Activated naive CD4-positive, alpha-beta T cell treated with anti-CD3 and anti-CD28 coated beads, Interleukin-2, amount 10 ng/mL, durations not matched to agents 7 days and 5 days (primary cell): ENCODE results near the gene FBH1.
"Not testable (repeated sequence)": the region's sequence is repeated elsewhere in the genome, so short reads cannot be mapped to it uniquely, and the experiment has no call there.

ENCODE experiments used
- CTCF ChIA-PET: fragments of 350-600 bp; sonication (Branson Sonifier 250); formaldehyde crosslinking; loops from one replicate; lab custom pipeline; 2021; ENCODE audit warnings: antibody characterized with exemption; lab: Charles Lee
- DNase-seq: peaks from one replicate; pipeline ENCODE4 v3.0.0-alpha.2; 2020
- H3K27ac Mint-ChIP-seq: one replicate; pipeline ENCODE4 v1.8.0; 2021; ENCODE audit warnings: mild to moderate bottlenecking, moderate library complexity, mixed read lengths
- H3K27me3 Mint-ChIP-seq: one replicate; pipeline ENCODE4 v1.8.0; 2021; ENCODE audit warnings: mild to moderate bottlenecking, mixed read lengths
- H3K36me3 Mint-ChIP-seq: one replicate; pipeline ENCODE4 v1.8.0; 2021; ENCODE audit warnings: mixed read lengths
- H3K4me1 Mint-ChIP-seq: one replicate; pipeline ENCODE4 v1.8.0; 2021; ENCODE audit warnings: mixed read lengths
- H3K4me3 Mint-ChIP-seq: one replicate; pipeline ENCODE4 v1.8.0; 2021; ENCODE audit warnings: mild to moderate bottlenecking, moderate library complexity, mixed read lengths
- H3K9me3 Mint-ChIP-seq: one replicate; pipeline ENCODE4 v1.8.0; 2021; ENCODE audit warnings: mixed read lengths

Gene FBH1

DNA sequence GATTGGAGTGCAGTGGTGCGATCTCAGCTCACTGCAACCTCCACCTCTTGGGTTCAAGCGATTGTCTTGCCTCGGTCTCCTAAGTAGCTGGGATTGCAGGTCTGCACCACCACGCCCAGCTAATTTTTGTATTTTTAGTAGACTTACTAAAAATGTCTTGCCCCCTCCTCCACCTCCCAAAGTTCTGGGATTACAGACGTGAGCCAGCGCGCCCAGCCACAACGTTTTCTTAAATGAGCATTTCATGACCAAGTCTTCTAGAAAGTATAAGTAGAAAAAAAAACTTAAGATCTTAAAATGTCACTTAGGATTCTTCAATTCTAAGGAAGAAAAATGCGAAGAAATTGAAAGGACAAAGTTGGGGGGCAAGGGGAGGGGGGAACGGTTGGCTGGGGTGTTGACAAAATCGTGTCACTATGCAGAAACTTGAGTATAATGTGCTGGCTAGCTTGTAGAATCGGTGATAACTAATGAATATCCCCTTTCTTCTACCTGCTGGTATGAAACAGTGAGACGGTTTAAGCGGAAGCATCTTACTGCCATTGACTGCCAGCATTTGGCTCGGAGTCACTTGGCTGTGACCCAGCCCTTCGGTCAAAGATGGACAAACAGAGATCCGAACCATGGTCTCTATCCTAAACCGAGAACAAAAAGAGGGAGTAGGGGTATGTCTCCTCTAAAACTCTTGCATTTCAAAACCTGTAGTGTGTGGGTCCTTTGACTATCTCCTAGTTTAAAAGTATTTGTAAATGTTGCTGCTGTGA, 12.7 kb downstream of the FBH1 start:
- CTCF ChIA-PET = interaction anchor here (1.1 to 1.3 kb wide), 3 partner anchors 15 to 184 kb away, joined by 3 read pairs; no protein-coding TSS in a partner anchor
- no peaks in the 10 kb centered on the region for H3K27me3 Mint-ChIP-seq
- H3K36me3 Mint-ChIP-seq = peaks cover 47% of the 10 kb centered on the region
- no peak for DNase-seq
- no peak overlapping the region for H3K4me3 Mint-ChIP-seq
- H3K9me3 Mint-ChIP-seq = peaks cover 5% of the 10 kb centered on the region
- peaks cover 29% of the 10 kb centered on the region for H3K4me1 Mint-ChIP-seq
- H3K27ac Mint-ChIP-seq = no peak overlapping the region

DNA sequence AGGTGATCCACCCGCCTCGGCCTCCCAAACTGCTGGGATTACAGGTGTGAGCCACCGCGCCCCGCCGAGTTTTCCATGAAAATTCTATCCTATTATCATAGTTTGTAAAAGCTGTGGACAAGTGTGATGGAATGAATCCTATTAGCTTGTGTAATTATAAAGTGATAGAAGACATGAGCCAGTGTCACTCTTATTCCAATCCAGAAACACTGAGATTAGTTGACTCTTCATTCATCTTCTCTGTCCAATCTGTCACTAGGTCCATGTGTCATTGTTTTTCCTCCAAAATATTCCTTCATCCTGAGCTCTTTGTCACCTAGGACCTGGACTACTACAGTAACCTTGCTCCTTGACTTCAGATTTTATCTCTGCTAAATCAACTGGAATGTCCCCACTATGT, 13.5 kb downstream of the FBH1 start:
- Mint-ChIP-seq H3K27ac (peak overlapping the region; percentile 7), H3K9me3 (no peaks in the 10 kb centered on the region), H3K4me3 (no peak overlapping the region), H3K36me3 (peaks cover 41% of the 10 kb centered on the region), H3K27me3 (no peaks in the 10 kb centered on the region), H3K4me1 (peaks cover 30% of the 10 kb centered on the region)
- DNase-seq = no peak
- CTCF ChIA-PET = interaction anchor here (0.6 to 1.3 kb wide), 4 partner anchors 12 to 183 kb away, joined by 3 read pairs; no protein-coding TSS in a partner anchor

DNA sequence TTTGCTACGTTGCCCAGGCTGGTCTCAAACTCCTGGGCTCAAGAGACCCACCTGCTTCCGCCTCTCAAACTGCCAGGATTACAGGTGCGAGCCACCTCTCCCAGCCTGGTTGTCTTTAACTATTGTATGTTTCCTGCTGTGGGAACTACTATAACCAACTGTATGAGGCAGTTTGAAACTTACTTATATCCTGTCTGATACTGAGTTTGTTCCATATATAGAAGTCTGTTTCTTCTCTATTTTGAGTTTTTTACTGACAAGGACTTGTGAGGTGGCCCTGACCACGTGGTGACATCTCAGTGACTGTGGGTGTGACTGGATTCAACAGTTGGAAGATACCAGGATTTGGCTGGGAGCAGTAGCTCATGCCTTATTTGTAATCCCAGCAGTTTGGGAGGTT, 14.2 kb downstream of the FBH1 start:
- Mint-ChIP-seq H3K4me3 (no peak overlapping the region), H3K27ac (peak overlapping the region; percentile 68), H3K9me3 (no peaks in the 10 kb centered on the region), H3K27me3 (no peaks in the 10 kb centered on the region), H3K4me1 (peaks cover 30% of the 10 kb centered on the region), H3K36me3 (peaks cover 40% of the 10 kb centered on the region)
- DNase-seq = no peak
- CTCF ChIA-PET = interaction anchor here (1.2 kb wide), 1 partner anchor 16 kb away, joined by 3 read pairs; no protein-coding TSS in a partner anchor

DNA sequence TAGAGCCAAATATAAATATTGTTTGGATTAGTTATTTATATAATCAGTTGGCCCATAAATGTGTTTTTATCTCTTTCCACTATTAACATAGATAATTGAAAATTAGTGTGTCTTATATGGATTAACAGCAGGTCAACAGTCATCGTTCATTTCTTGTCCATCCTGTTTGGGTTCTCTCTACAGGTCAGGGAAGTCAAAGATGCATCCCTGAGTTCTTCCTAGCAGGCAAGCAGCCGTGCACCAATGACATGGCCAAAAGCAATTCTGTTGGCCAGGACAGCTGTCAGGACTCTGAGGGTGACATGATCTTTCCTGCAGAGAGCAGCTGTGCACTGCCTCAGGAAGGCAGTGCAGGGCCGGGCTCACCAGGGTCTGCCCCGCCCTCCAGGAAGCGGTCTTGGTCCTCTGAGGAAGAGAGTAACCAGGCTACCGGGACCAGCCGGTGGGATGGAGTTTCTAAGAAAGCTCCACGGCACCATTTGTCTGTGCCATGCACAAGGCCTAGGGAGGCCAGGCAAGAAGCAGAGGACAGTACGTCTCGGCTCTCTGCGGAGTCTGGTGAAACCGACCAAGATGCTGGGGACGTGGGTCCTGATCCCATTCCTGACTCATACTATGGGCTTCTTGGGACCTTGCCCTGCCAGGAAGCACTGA, 15.9 kb downstream of the FBH1 start:
- DNase-seq = no peak
- Mint-ChIP-seq H3K4me1 (peaks cover 30% of the 10 kb centered on the region), H3K27me3 (no peaks in the 10 kb centered on the region), H3K27ac (no peak overlapping the region), H3K4me3 (no peak overlapping the region), H3K9me3 (no peaks in the 10 kb centered on the region), H3K36me3 (peaks cover 47% of the 10 kb centered on the region)
- CTCF ChIA-PET = no interaction called here

DNA sequence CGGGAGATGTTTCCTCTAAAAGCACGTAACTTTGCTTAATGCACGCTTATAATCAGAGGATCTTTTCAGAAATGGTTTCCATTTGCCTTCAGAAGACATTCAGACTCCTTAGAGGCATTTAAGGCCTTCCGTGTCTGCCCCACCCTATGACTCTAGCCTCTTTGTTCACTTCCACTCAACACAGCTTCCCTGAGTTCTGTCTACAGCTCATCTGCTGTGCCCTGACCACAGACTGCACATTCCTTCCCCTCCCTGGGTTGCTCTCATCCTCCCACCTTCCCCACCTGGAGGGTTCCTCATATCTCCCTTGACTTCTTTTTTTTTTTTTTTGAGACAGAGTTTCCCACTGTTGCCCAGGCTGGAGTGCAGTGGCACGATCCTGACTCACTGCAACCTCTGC, 16.6 kb downstream of the FBH1 start:
- Mint-ChIP-seq H3K27me3 (no peaks in the 10 kb centered on the region), H3K4me3 (no peak overlapping the region), H3K4me1 (peaks cover 30% of the 10 kb centered on the region), H3K9me3 (no peaks in the 10 kb centered on the region), H3K36me3 (peaks cover 53% of the 10 kb centered on the region), H3K27ac (peak overlapping the region; percentile 64)
- CTCF ChIA-PET = no interaction called here
- DNase-seq = no peak

DNA sequence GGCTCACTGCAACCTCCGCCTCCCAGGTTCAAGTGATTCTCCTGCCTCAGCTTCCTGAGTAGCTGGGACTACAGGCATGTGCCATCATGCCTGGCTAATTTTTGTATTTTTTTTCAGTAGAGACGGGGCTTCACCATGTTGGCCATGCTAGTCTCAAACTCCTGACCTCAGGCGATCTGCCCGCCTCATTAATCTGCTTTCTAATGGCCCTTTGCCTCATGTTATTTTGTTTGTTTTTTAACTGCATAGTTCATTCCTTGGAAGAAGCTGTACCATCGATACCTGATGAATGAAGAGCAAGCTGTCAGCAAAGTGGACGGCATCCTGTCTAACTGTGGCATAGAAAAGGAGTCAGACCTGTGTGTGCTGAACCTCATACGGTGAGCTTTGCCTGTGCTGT, 18.6 kb downstream of the FBH1 start:
- CTCF ChIA-PET = interaction anchor here (1.3 kb wide), 1 partner anchor 8 kb away, joined by 3 read pairs; no protein-coding TSS in a partner anchor
- Mint-ChIP-seq H3K36me3 (peaks cover 57% of the 10 kb centered on the region), H3K4me1 (peaks cover 23% of the 10 kb centered on the region)
- DNase-seq, H3K9me3 Mint-ChIP-seq, H3K4me3 Mint-ChIP-seq, H3K27ac Mint-ChIP-seq, H3K27me3 Mint-ChIP-seq: not testable (repeated sequence)

DNA sequence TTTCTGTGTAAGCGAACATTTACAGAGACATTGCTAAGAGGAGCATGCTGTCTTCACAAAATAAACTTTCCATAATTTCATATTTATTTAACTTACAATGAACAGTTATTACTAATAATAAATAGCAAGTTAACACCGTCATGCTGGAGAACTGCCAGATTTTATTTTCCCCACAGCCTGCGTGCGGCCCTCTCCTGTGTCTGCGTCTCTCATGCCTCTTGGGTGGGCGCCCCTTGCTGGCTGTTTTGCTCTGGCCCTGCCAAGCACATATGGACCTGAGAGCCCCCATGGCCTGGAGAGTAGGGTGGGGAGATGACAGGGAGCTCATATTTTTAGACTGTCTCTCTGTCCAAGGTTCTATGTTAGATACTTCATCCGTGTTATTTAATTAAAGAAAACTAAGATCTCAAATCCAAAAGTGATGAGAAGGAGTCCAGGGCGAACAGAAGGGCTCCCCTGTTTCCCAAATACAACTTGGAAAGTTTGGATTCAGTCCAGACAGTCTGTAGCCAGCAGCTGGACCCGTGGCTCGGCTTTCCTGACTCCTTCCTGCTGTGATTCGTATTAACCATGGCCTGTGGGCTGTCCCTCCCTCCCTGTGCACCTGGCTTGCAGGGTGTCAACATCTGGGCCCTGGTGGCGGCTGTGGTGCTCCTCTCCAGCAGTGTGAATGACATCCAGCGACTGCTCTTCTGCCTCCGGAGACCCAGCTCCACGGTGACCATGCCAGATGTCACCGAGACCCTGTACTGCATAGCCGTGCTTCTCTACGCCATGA, 20.5 kb downstream of the FBH1 start:
- no peaks in the 10 kb centered on the region for H3K27me3 Mint-ChIP-seq
- H3K27ac Mint-ChIP-seq = no peak overlapping the region
- H3K4me1 Mint-ChIP-seq = peaks cover 15% of the 10 kb centered on the region
- H3K4me3 Mint-ChIP-seq = no peak overlapping the region
- CTCF ChIA-PET = no interaction called here
- no peaks in the 10 kb centered on the region for H3K9me3 Mint-ChIP-seq
- H3K36me3 Mint-ChIP-seq = peaks cover 62% of the 10 kb centered on the region
- DNase-seq = no peak

DNA sequence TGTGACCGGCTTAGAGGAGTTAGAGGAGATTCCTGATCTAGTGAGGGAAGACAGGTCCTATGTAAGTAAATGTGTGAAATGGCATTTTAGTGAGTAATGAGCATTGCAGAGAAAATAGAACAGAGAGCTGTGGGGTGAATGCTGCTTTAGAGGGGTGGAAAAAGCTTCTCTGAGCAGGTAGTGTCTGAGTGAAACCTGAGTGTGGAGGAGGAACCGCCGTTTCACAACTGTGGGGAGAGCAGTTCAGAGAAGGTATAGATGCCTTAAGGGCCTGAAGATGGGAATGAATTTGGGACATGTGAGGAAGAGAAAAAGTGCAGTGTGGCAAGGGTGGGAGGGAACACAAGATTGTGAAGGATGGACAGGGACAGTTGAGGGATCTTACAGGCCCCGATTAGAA, 21.6 kb downstream of the FBH1 start:
- no peak overlapping the region for H3K27ac Mint-ChIP-seq
- H3K36me3 Mint-ChIP-seq = peaks cover 63% of the 10 kb centered on the region
- H3K27me3 Mint-ChIP-seq = no peaks in the 10 kb centered on the region
- H3K4me3 Mint-ChIP-seq = no peak overlapping the region
- H3K9me3 Mint-ChIP-seq = no peaks in the 10 kb centered on the region
- peaks cover 4% of the 10 kb centered on the region for H3K4me1 Mint-ChIP-seq
- no peak for DNase-seq
- CTCF ChIA-PET = no interaction called here

DNA sequence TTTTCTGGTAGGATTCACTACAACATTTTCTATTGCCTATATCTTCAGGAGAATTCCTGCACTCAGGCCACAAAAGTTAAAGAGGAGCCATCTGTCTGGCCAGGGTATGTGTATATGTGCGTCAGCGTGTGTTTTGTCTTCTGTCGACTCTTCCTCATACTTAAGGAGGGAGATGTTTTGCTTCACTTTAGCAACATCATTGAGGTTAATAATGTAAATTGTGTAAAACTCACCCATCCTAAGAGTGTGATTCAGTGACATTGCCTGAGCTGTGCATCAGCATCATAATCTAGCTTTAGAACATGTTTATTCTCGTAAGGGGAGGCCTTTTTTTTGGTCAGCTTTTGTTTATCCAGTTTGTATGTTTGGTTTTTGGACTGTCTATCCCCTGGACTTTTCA, 23.7 kb downstream of the FBH1 start:
- no peak overlapping the region for H3K4me3 Mint-ChIP-seq
- H3K4me1 Mint-ChIP-seq = no peaks in the 10 kb centered on the region
- no peak for DNase-seq
- peaks cover 65% of the 10 kb centered on the region for H3K36me3 Mint-ChIP-seq
- no peaks in the 10 kb centered on the region for H3K9me3 Mint-ChIP-seq
- H3K27ac Mint-ChIP-seq = no peak overlapping the region
- no peaks in the 10 kb centered on the region for H3K27me3 Mint-ChIP-seq
- CTCF ChIA-PET = no interaction called here

DNA sequence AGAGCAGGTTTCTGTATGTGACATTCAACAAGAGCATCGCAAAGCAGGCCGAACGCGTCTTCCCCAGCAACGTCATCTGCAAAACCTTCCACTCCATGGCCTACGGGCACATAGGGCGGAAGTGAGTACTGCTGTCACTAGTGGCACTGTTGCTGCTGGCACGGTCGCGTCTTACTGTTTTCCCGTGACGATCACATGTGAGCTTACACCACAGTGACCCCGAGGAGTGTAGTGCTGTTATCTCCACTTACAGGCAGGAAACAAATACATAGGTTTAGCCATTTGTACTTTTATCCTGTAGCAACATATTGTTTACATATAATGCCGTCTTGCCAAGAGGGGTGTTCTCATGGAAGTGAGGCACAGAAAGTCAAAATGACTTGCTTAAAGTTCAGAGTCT, 25.4 kb downstream of the FBH1 start:
- Mint-ChIP-seq H3K4me3 (no peak overlapping the region), H3K36me3 (peaks cover 64% of the 10 kb centered on the region), H3K4me1 (no peaks in the 10 kb centered on the region), H3K27me3 (no peaks in the 10 kb centered on the region), H3K9me3 (no peaks in the 10 kb centered on the region), H3K27ac (no peak overlapping the region)
- DNase-seq = no peak
- CTCF ChIA-PET = no interaction called here

DNA sequence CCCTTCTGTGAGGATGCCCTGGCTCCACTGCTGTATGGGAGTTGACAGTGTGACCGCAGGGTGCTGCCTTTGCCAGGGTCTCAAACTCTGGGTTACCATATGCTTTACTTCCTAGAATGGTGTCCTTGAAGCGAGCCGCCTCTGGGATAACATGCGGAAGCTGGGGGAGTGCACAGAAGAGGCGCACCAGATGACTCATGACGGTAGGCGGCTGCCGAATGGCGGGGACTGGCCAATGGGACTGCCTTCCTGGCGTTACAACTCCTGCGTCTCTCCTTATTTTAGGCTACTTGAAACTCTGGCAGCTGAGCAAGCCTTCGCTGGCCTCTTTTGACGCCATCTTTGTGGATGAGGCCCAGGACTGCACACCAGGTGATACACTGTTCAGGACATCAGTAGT, 27.3 kb downstream of the FBH1 start:
- Mint-ChIP-seq H3K27me3 (no peaks in the 10 kb centered on the region), H3K36me3 (peaks cover 70% of the 10 kb centered on the region), H3K27ac (no peak overlapping the region), H3K4me3 (no peak overlapping the region), H3K4me1 (no peaks in the 10 kb centered on the region), H3K9me3 (no peaks in the 10 kb centered on the region)
- DNase-seq = no peak
- CTCF ChIA-PET = no interaction called here

DNA sequence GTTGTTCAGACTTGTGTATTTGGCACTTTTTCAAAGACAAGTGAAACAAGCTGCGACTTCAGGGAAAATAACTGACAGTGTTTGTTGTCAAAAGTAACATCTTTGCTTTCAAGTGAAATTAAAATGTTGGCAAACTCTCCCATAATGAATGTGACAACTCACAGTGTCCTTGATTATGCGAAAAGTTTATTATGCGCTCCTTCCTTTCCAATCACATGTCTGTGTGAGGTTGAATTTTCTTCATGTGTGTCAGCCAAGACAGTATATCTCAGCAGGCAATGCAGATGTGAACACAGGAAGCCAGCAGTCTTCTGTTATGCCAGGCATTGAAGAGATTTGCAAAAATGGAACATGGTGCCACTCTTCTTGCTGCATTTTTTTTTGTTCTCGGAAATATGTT, 28.7 kb downstream of the FBH1 start:
- Mint-ChIP-seq H3K27me3 (no peaks in the 10 kb centered on the region), H3K9me3 (no peaks in the 10 kb centered on the region), H3K4me3 (no peak overlapping the region), H3K27ac (no peak overlapping the region), H3K4me1 (no peaks in the 10 kb centered on the region), H3K36me3 (peaks cover 73% of the 10 kb centered on the region)
- DNase-seq = no peak
- CTCF ChIA-PET = no interaction called here

DNA sequence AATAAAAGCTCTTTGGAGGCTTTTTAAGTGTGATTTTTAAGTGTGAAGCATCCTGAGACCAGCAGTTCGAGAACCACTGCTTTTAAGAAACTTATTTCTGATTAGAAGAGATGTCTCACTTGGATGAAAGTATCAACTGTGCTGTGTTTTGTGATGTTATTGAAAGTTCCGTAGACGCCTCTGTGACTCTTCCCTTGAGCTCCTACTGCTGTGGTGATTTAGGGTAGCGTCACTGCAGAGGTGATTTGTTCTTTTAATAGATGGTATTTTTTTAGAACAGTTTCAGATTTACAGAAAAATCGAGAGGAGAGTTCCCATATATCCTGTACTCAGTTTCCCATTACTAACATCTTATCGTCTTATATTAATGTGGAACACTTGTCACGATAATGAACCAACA, 29.5 kb downstream of the FBH1 start:
- no peak for DNase-seq
- no peaks in the 10 kb centered on the region for H3K4me1 Mint-ChIP-seq
- CTCF ChIA-PET = no interaction called here
- H3K27ac Mint-ChIP-seq = no peak overlapping the region
- H3K36me3 Mint-ChIP-seq = peaks cover 74% of the 10 kb centered on the region
- no peaks in the 10 kb centered on the region for H3K27me3 Mint-ChIP-seq
- H3K4me3 Mint-ChIP-seq = no peak overlapping the region
- H3K9me3 Mint-ChIP-seq = no peaks in the 10 kb centered on the region

DNA sequence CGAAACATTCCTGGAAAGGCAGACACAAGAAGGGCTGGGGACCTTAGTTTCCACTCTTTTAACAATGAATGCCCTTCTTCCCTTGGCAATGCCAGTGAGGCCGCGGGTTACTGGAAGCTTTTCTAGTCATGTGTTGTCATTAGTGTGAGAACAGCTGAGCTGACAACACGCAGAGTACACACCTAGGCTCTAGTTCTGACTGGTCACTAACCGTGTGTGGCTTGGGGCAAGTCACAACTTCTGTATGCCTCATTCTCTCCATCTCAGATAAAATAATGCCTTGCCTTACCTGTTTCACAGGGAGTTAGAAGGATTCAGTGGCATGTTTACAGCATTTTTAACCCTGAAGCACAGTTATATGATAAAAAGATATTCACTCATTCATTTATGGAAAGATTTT, 31.7 kb downstream of the FBH1 start:
- no peak for DNase-seq
- CTCF ChIA-PET = no interaction called here
- Mint-ChIP-seq H3K4me3 (no peak overlapping the region), H3K4me1 (no peaks in the 10 kb centered on the region), H3K9me3 (no peaks in the 10 kb centered on the region), H3K27ac (no peak overlapping the region), H3K36me3 (peaks cover 71% of the 10 kb centered on the region), H3K27me3 (no peaks in the 10 kb centered on the region)
